HEK293 (cell line): ENCODE results near the gene FGF10.

Source experiments
- CTCF ChIA-PET: fragments of 350-600 bp; formaldehyde crosslinking; extraction: SDS; loops from one replicate; lab custom pipeline; 2021; ENCODE audit warnings: antibody characterized with exemption; lab: Yijun Ruan, JAX
- POLR2A ChIA-PET: fragments of 300-600 bp; formaldehyde crosslinking; extraction: SDS; loops from one replicate; lab custom pipeline; 2020; ENCODE audit warnings: antibody characterized with exemption, inconsistent platforms; lab: Yijun Ruan, JAX
- H3K27ac ChIP-seq: fragments of 200-500 bp; sonication (Bioruptor generic); 2 replicates; pipeline ENCODE4 v1.5.1; 2014; ENCODE audit warnings: low read depth, low read length, control low read depth, inconsistent platforms; ENCODE audit errors: extremely low read depth
- H3K36me3 ChIP-seq, 2 experiments: fragments of 200-500 bp in 1 of 2; sonication (Bioruptor generic) in 1 of 2; 1 replicate in 1 of 2; 2 replicates in 1 of 2; pipeline ENCODE4 v1.5.1; 2014 to 2017; ENCODE audit warnings: inconsistent platforms in 2 of 2, low read length in 2 of 2; ENCODE audit not compliant: control insufficient read depth in 2 of 2, insufficient read depth in 1 of 2
- H3K4me1 ChIP-seq: fragments of 200-500 bp; sonication (Bioruptor generic); 2 replicates; pipeline ENCODE4 v1.5.1; 2014; ENCODE audit warnings: mild to moderate bottlenecking, low read length, inconsistent platforms; ENCODE audit not compliant: control insufficient read depth, insufficient read depth
- H3K4me3 ChIP-seq: 2 replicates; pipeline ENCODE4 v1.5.1; 2011; ENCODE audit warnings: low read depth, mild to moderate bottlenecking, control low read depth, low read length, moderate library complexity
- H3K9me3 ChIP-seq: fragments of 200-500 bp; sonication (Bioruptor generic); 2 replicates; pipeline ENCODE4 v1.5.1; 2014; ENCODE audit warnings: low read depth, low read length, inconsistent platforms; ENCODE audit not compliant: control insufficient read depth, insufficient read depth
- CTCF ChIP-seq: fragments of 450-650 bp; formaldehyde crosslinking; IDR thresholded peaks from 2 replicates; pipeline ENCODE4 v1.5.1; 2016; ENCODE audit warnings: missing biosample characterization, missing genetic modification characterization
- ELK4 ChIP-seq: IDR thresholded peaks from 2 replicates; pipeline ENCODE4 v1.6.1; 2011; ENCODE audit warnings: mild to moderate bottlenecking, low read depth, low read length, borderline replicate concordance
- GLIS1 ChIP-seq: fragments of 450-650 bp; formaldehyde crosslinking; IDR thresholded peaks from 2 replicates; pipeline ENCODE4 v1.5.1; 2016; ENCODE audit warnings: missing biosample characterization, missing genetic modification characterization
- HOXC10 ChIP-seq: sonication (generic); formaldehyde crosslinking; IDR thresholded peaks from 2 replicates; pipeline ENCODE4 v1.8.1; 2023; ENCODE audit warnings: mild to moderate bottlenecking, missing genetic modification reagents
- IKZF3 ChIP-seq: fragments of 450-650 bp; IDR thresholded peaks from 2 replicates; pipeline ENCODE4 v1.5.0; 2018; ENCODE audit warnings: missing biosample characterization, mild to moderate bottlenecking, missing genetic modification characterization, moderate library complexity
- INSM2 ChIP-seq: fragments of 450-650 bp; formaldehyde crosslinking; IDR thresholded peaks from 2 replicates; pipeline ENCODE4 v1.5.1; 2016; ENCODE audit warnings: missing biosample characterization, missing genetic modification characterization
- KLF16 ChIP-seq: fragments of 450-650 bp; formaldehyde crosslinking; IDR thresholded peaks from 2 replicates; pipeline ENCODE4 v1.5.1; 2017; ENCODE audit warnings: missing biosample characterization, missing genetic modification characterization
- ZBTB21 ChIP-seq: fragments of 450-650 bp; formaldehyde crosslinking; IDR thresholded peaks from 2 replicates; pipeline ENCODE4 v1.5.1; 2017; ENCODE audit warnings: missing biosample characterization, missing genetic modification characterization
- ZBTB6 ChIP-seq: fragments of 450-650 bp; formaldehyde crosslinking; IDR thresholded peaks from 2 replicates; pipeline ENCODE4 v1.5.1; 2017; ENCODE audit warnings: missing biosample characterization, missing genetic modification characterization
- ZNF10 ChIP-seq: fragments of 450-650 bp; formaldehyde crosslinking; IDR thresholded peaks from 2 replicates; pipeline ENCODE4 v1.5.1; 2017; ENCODE audit warnings: missing biosample characterization, missing genetic modification characterization
- ZNF112 ChIP-seq: fragments of 450-650 bp; formaldehyde crosslinking; IDR thresholded peaks from 2 replicates; pipeline ENCODE4 v1.5.0; 2017; ENCODE audit warnings: missing biosample characterization, missing genetic modification characterization
- ZNF132 ChIP-seq: fragments of 450-650 bp; formaldehyde crosslinking; IDR thresholded peaks from 2 replicates; pipeline ENCODE4 v1.5.1; 2017; ENCODE audit warnings: missing biosample characterization, missing genetic modification characterization, borderline replicate concordance
- ZNF133 ChIP-seq: fragments of 450-650 bp; formaldehyde crosslinking; IDR thresholded peaks from 2 replicates; pipeline ENCODE4 v1.5.1; 2016; ENCODE audit warnings: missing biosample characterization, missing genetic modification characterization
- ZNF155 ChIP-seq: fragments of 450-650 bp; formaldehyde crosslinking; IDR thresholded peaks from 2 replicates; pipeline ENCODE4 v1.5.1; 2016; ENCODE audit warnings: missing biosample characterization, missing genetic modification characterization
- ZNF16 ChIP-seq: fragments of 450-650 bp; formaldehyde crosslinking; IDR thresholded peaks from 2 replicates; pipeline ENCODE4 v1.5.1; 2016; ENCODE audit warnings: low read depth, missing biosample characterization, missing genetic modification characterization
- ZNF174 ChIP-seq: fragments of 450-650 bp; formaldehyde crosslinking; IDR thresholded peaks from 2 replicates; pipeline ENCODE4 v1.5.0; 2017; ENCODE audit warnings: missing biosample characterization, mild to moderate bottlenecking, missing genetic modification characterization
- ZNF221 ChIP-seq: fragments of 450-650 bp; formaldehyde crosslinking; IDR thresholded peaks from 2 replicates; pipeline ENCODE4 v1.5.1; 2017; ENCODE audit warnings: missing biosample characterization, missing genetic modification characterization, borderline replicate concordance
- ZNF24 ChIP-seq: fragments of 450-650 bp; formaldehyde crosslinking; IDR thresholded peaks from 2 replicates; pipeline ENCODE4 v1.5.1; 2016; ENCODE audit warnings: missing biosample characterization, missing genetic modification characterization
- ZNF473 ChIP-seq: fragments of 450-650 bp; formaldehyde crosslinking; IDR thresholded peaks from 2 replicates; pipeline ENCODE4 v1.5.1; 2017; ENCODE audit warnings: missing biosample characterization, missing genetic modification characterization
- ZNF510 ChIP-seq: fragments of 450-650 bp; formaldehyde crosslinking; IDR thresholded peaks from 2 replicates; pipeline ENCODE4 v1.5.1; 2018; ENCODE audit warnings: mild to moderate bottlenecking, missing genetic modification characterization, missing biosample characterization; ENCODE audit not compliant: insufficient replicate concordance
- ZNF521 ChIP-seq: fragments of 450-650 bp; formaldehyde crosslinking; IDR thresholded peaks from 2 replicates; pipeline ENCODE4 v1.5.1; 2017; ENCODE audit warnings: missing biosample characterization, mild to moderate bottlenecking, missing genetic modification characterization
- ZNF610 ChIP-seq: fragments of 450-650 bp; formaldehyde crosslinking; IDR thresholded peaks from 2 replicates; pipeline ENCODE4 v1.5.1; 2016; ENCODE audit warnings: missing biosample characterization, missing genetic modification characterization, borderline replicate concordance
- ZNF639 ChIP-seq: fragments of 450-650 bp; formaldehyde crosslinking; IDR thresholded peaks from 2 replicates; pipeline ENCODE4 v1.5.1; 2016; ENCODE audit warnings: missing biosample characterization, missing genetic modification characterization
- ZNF660 ChIP-seq: fragments of 450-650 bp; IDR thresholded peaks from 2 replicates; pipeline ENCODE4 v1.5.1; 2018; ENCODE audit warnings: missing biosample characterization, mild to moderate bottlenecking, missing genetic modification characterization

FGF10 gene

GRCh38 chr5:44412286-44412685 is 23.1 kb upstream of the FGF10 start:
- TF ChIP-seq ZNF521 (tag by site-specific recombination) (no peak), HOXC10 (CRISPR knock-in tag) (no peak)
- Histone ChIP-seq H3K27ac (no peak overlapping the region), H3K36me3 (no peaks in the 10 kb centered on the region), H3K4me3 (no peak overlapping the region), H3K4me1 (no peaks in the 10 kb centered on the region), H3K9me3 (no peaks in the 10 kb centered on the region)
- POLR2A ChIA-PET = no interaction called here
- CTCF ChIA-PET = interaction anchor here (0.7 to 1.1 kb wide), 2 partner anchors 9 to 285 kb away, joined by 3 read pairs; no protein-coding TSS in a partner anchor

GRCh38 chr5:44402084-44402483 is 12.9 kb upstream of the FGF10 start:
- no peak overlapping the region for H3K27ac ChIP-seq
- TF ChIP-seq ZNF132 (no peak), ZNF133 (no peak), ZNF174 (tag by site-specific recombination) (no peak), ZBTB21 (no peak), ZNF221 (tag by site-specific recombination) (no peak), ZBTB6 (tag by site-specific recombination) (no peak), IKZF3 (no peak), ZNF610 (no peak), CTCF (tag by site-specific recombination) (no peak), ZNF473 (no peak), ZNF24 (tag by site-specific recombination) (no peak), ZNF510 (tag by site-specific recombination) (no peak), GLIS1 (tag by site-specific recombination) (no peak), ELK4 (no peak), ZNF155 (tag by site-specific recombination) (no peak)
- TF ChIP-seq, all 188 proteins: peak for 0
- no peaks in the 10 kb centered on the region for H3K9me3 ChIP-seq
- H3K36me3 ChIP-seq = no peaks in the 10 kb centered on the region; a peak in 1 of 3 replicates
- no peak overlapping the region for H3K4me3 ChIP-seq
- H3K4me1 ChIP-seq = no peaks in the 10 kb centered on the region
- ChIA-PET CTCF (no interaction called here), POLR2A (no interaction called here)

GRCh38 chr5:44401611-44402010 is 12.4 kb upstream of the FGF10 start:
- Histone ChIP-seq H3K36me3 (no peaks in the 10 kb centered on the region; a peak in 1 of 3 replicates), H3K4me3 (no peak overlapping the region), H3K4me1 (no peaks in the 10 kb centered on the region), H3K27ac (no peak overlapping the region), H3K9me3 (no peaks in the 10 kb centered on the region)
- CTCF ChIA-PET = no interaction called here
- TF ChIP-seq ZNF16 (tag by site-specific recombination) (no peak), ZNF132 (no peak), ZNF10 (tag by site-specific recombination) (peak; percentile 90), INSM2 (tag by site-specific recombination) (no peak), KLF16 (tag by site-specific recombination) (no peak), ZNF639 (tag by site-specific recombination) (no peak), ZNF112 (tag by site-specific recombination) (no peak), ZNF660 (tag by site-specific recombination) (no peak)
- POLR2A ChIA-PET = no interaction called here
